Measurements from ENCODE around the gene UGT3A1.

DNA sequence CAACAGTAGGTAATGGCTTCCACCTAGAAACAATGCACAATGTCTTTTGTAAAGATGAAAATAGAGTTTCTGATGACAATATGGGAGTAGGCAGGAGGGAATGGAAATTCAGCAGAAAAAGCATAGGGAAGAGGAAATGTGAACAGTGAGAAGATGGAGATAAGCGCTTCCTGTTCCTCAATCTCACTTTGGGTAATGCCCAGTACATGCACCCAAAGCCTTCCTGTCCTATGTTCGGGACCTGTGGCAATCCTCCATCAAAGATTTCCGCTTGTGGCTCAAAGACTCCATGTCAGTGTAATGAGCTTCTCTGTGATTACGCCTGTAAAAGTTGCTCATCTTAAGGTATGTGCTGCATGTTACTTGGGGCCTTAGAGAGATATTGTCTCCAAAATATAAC, 2.7 kb downstream of the UGT3A1 start:
- TF ChIP-seq, protein P1, sequence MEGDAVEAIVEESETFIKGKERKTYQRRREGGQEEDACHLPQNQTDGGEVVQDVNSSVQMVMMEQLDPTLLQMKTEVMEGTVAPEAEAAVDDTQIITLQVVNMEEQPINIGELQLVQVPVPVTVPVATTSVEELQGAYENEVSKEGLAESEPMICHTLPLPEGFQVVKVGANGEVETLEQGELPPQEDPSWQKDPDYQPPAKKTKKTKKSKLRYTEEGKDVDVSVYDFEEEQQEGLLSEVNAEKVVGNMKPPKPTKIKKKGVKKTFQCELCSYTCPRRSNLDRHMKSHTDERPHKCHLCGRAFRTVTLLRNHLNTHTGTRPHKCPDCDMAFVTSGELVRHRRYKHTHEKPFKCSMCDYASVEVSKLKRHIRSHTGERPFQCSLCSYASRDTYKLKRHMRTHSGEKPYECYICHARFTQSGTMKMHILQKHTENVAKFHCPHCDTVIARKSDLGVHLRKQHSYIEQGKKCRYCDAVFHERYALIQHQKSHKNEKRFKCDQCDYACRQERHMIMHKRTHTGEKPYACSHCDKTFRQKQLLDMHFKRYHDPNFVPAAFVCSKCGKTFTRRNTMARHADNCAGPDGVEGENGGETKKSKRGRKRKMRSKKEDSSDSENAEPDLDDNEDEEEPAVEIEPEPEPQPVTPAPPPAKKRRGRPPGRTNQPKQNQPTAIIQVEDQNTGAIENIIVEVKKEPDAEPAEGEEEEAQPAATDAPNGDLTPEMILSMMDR (IDR thresholded peaks at IDR 0.05; ENCODE audit: poor library complexity) = no peak
- no peak for TF ChIP-seq EZH2phosphoT487 (IDR thresholded peaks at IDR 0.05; ENCODE audit: low read depth, severe bottlenecking, unreplicated experiment)
- TF ChIP-seq EZH2 (IDR thresholded peaks at IDR 0.05; ENCODE audit: borderline replicate concordance) = no peak

Data from hepatocyte (in vitro differentiated cells).